ENCODE data around the gene RCCD1.
"Not testable (repeated sequence)": the region's sequence is repeated elsewhere in the genome, so short reads cannot be mapped to it uniquely, and the experiment has no call there.

RCCD1 gene

GRCh38 chr15:90954712-90955623, at the start of gene RCCD1:
Gene RCCD1 (plus strand): TSS chr15:90954884. CDS start chr15:90956735, 1,851 bp downstream.
- DNase-seq, result peak; percentile 89

- no peak for DNase-seq
Observed at GRCh38 chr15:90905306-90906180, 49.1 kb upstream of the RCCD1 start.

GRCh38 chr15:90906181-90906849, 48.4 kb upstream of the RCCD1 start:
- no peak for DNase-seq

- DNase-seq, result no peak
Observed at GRCh38 chr15:90907051-90907660, 47.5 kb upstream of the RCCD1 start.

GRCh38 chr15:90907838-90908507, 46.7 kb upstream of the RCCD1 start:
- DNase-seq, result no peak

GRCh38 chr15:90909449-90909848, 45.2 kb upstream of the RCCD1 start:
- not testable (repeated sequence) for DNase-seq

- no peak for DNase-seq
Observed at GRCh38 chr15:90909976-90910375, 44.7 kb upstream of the RCCD1 start.

GRCh38 chr15:90910441-90911301, 44.0 kb upstream of the RCCD1 start:
- no peak for DNase-seq

- no peak for DNase-seq
Observed at GRCh38 chr15:90911302-90911623, 43.4 kb upstream of the RCCD1 start.

GRCh38 chr15:90911906-90912769, 42.5 kb upstream of the RCCD1 start:
- DNase-seq, result no peak

GRCh38 chr15:90912770-90913075, 42.0 kb upstream of the RCCD1 start:
- no peak for DNase-seq

GRCh38 chr15:90913398-90913944, 41.2 kb upstream of the RCCD1 start:
- no peak for DNase-seq

GRCh38 chr15:90914305-90915080, 40.2 kb upstream of the RCCD1 start:
- no peak for DNase-seq

- no peak for DNase-seq
Observed at GRCh38 chr15:90915216-90915807, 39.4 kb upstream of the RCCD1 start.

GRCh38 chr15:90915808-90916440, 38.8 kb upstream of the RCCD1 start:
- peak; percentile 16 for DNase-seq

GRCh38 chr15:90916461-90916860, 38.2 kb upstream of the RCCD1 start:
- DNase-seq, result no peak

- DNase-seq, result no peak
Observed at GRCh38 chr15:90917569-90917968, 37.1 kb upstream of the RCCD1 start.

GRCh38 chr15:90918034-90918788, 36.5 kb upstream of the RCCD1 start:
- DNase-seq, result no peak

All from CD4-positive, alpha-beta T cell treated with Interleukin-12 subunit alpha and Interleukin-12 subunit beta, for 1 hour (primary cell).